B cell (primary cell): ENCODE measurements around the gene DGUOK. TPM values are rescaled to one million over a fixed set of nuclear protein-coding genes. Genes with fewer than 3 reads are reported as not detected.

Source experiments
- ATAC-seq: fragments of 200-7000 bp; cut with Tn5 transposase; one replicate; pipeline ENCODE4 v1.10.0; 2021; ENCODE audit warnings: low read depth, mild to moderate bottlenecking, moderate number of reproducible peaks, moderate library complexity
- CTCF ChIA-PET: fragments of 350-600 bp; sonication (Branson Sonifier 250); formaldehyde crosslinking; loops from one replicate; lab custom pipeline; 2021; ENCODE audit warnings: antibody characterized with exemption, inconsistent platforms; lab: Charles Lee
- POLR2A ChIA-PET: fragments of 350-600 bp; sonication (Branson Sonifier 250); formaldehyde crosslinking; loops from one replicate; lab custom pipeline; 2021; ENCODE audit warnings: antibody characterized with exemption; lab: Charles Lee
- DNase-seq: peaks from one replicate; pipeline ENCODE4 v3.0.0; 2013
- H2AFZ ChIP-seq: 2 replicates; pipeline ENCODE4 v1.6.1; 2012; ENCODE audit warnings: mild to moderate bottlenecking, low read depth, low read length; ENCODE audit not compliant: insufficient read depth, poor library complexity, severe bottlenecking
- H3K27ac ChIP-seq, 2 donors: 1 replicate in 1 of 2; 2 replicates in 1 of 2; pipeline ENCODE4 v1.5.1; 2012 to 2013; ENCODE audit warnings: low read length in 2 of 2, mild to moderate bottlenecking in 2 of 2, moderate library complexity in 1 of 2
- H3K27me3 ChIP-seq, 4 experiments: fragments of 200-600 bp in 1 of 4; sonication (generic) in 1 of 4; replicated peaks in 1 of 4; 1 replicate in 2 of 4; 2 replicates in 2 of 4; pipeline versions ENCODE4 v1.6.1 to v1.7.0; 2013 to 2016; ENCODE audit warnings: low read length in 3 of 4, mild to moderate bottlenecking in 2 of 4, mixed read lengths in 1 of 4, moderate library complexity in 1 of 4; ENCODE audit not compliant: insufficient read depth in 4 of 4, control insufficient read depth in 3 of 4; ENCODE audit errors: control extremely low read depth in 1 of 4
- H3K36me3 ChIP-seq, 2 experiments: replicated peaks in 1 of 2; 1 replicate in 1 of 2; 2 replicates in 1 of 2; pipeline versions ENCODE4 v1.6.1 to v1.7.1; 2013; ENCODE audit warnings: low read length in 1 of 2; ENCODE audit not compliant: insufficient read depth in 2 of 2, control insufficient read depth in 1 of 2; ENCODE audit errors: control extremely low read depth in 1 of 2, extremely low read depth in 1 of 2
- H3K4me1 ChIP-seq, 2 donors: fragments of 200-600 bp in 1 of 2; sonication (generic) in 1 of 2; 1 replicate in 1 of 2; 2 replicates in 1 of 2; pipeline versions ENCODE4 v1.5.1 to v1.6.1; 2013 to 2017; ENCODE audit warnings: low read length in 2 of 2; ENCODE audit not compliant: control insufficient read depth in 2 of 2, insufficient read depth in 2 of 2
- H3K4me2 ChIP-seq: replicated peaks from 2 replicates; pipeline ENCODE3; 2012; ENCODE audit warnings: mild to moderate bottlenecking, low read depth, low read length; ENCODE audit not compliant: poor library complexity, severe bottlenecking
- H3K4me3 ChIP-seq, 5 experiments: fragments of 200-600 bp in 1 of 5; sonication (generic) in 1 of 5; 1 replicate in 3 of 5; 2 replicates in 2 of 5; pipeline versions ENCODE4 v1.5.1 to v1.7.0; 2011 to 2016; ENCODE audit warnings: low read length in 4 of 5, mild to moderate bottlenecking in 4 of 5, low read depth in 2 of 5, control low read depth in 1 of 5, moderate library complexity in 1 of 5; ENCODE audit not compliant: insufficient read depth in 1 of 5; ENCODE audit errors: control extremely low read depth in 1 of 5, extremely low read depth in 1 of 5
- H3K79me2 ChIP-seq: fragments of 200-600 bp; sonication (generic); one replicate; pipeline ENCODE4 v1.6.0; 2016; ENCODE audit warnings: low read length; ENCODE audit not compliant: control insufficient read depth, insufficient read depth
- H3K9ac ChIP-seq: fragments of 200-600 bp; sonication (generic); 2 replicates; pipeline ENCODE4 v1.6.1; 2017; ENCODE audit warnings: mild to moderate bottlenecking, low read length, moderate library complexity
- H3K9me3 ChIP-seq, 3 donors: one replicate each; pipeline versions ENCODE4 v1.6.1 to v1.7.1; 2013; ENCODE audit warnings: low read length in 2 of 3; ENCODE audit not compliant: control insufficient read depth in 2 of 3, insufficient read depth in 1 of 3; ENCODE audit errors: control extremely low read depth in 1 of 3
- H4K20me1 ChIP-seq: 2 replicates; pipeline ENCODE4 v1.6.0; 2012; ENCODE audit warnings: mild to moderate bottlenecking, low read length; ENCODE audit not compliant: insufficient read depth, control insufficient read depth, poor library complexity, severe bottlenecking
- H3K27ac Mint-ChIP-seq: one replicate; pipeline ENCODE4 v1.8.0; 2021; ENCODE audit warnings: mixed read lengths
- H3K27me3 Mint-ChIP-seq: one replicate; pipeline ENCODE4 v1.8.0; 2021; ENCODE audit warnings: mixed read lengths
- H3K4me1 Mint-ChIP-seq: one replicate; pipeline ENCODE4 v1.8.0; 2021; ENCODE audit warnings: mixed read lengths
- H3K4me3 Mint-ChIP-seq: one replicate; pipeline ENCODE4 v1.8.0; 2021; ENCODE audit warnings: mixed read lengths
- H3K9me3 Mint-ChIP-seq: one replicate; pipeline ENCODE4 v1.8.0; 2022; ENCODE audit warnings: mixed read lengths; ENCODE audit not compliant: insufficient read depth
- CTCF ChIP-seq: fragments of 200-600 bp; IDR thresholded peaks from one replicate; pipeline ENCODE4 v1.8.0; 2022; ENCODE audit warnings: antibody characterized with exemption, mild to moderate bottlenecking
- EZH2 ChIP-seq: IDR thresholded peaks from 2 replicates; pipeline ENCODE4 v1.6.1; 2012; ENCODE audit warnings: borderline replicate concordance, low read depth, mild to moderate bottlenecking, moderate library complexity, low read length; ENCODE audit not compliant: insufficient read depth, poor library complexity, severe bottlenecking
- WGBS: methylation state at CpG from one replicate; pipeline ENCODE4 v1.1.5; 2013; ENCODE audit warnings: missing lambda C conversion rate; ENCODE audit not compliant: insufficient coverage; 5-methylcytosine and 5-hydroxymethylcytosine counted together
- intact Hi-C: fragments of 100-400 bp; cut with micrococcal nuclease; formaldehyde crosslinking; loops from one replicate; pipeline ENCODE4 v1.10.0; 2022
- polyA plus RNA-seq: library from polyadenylated mRNA; depleted of rRNA; stranded (reverse); fragments of >200 nt; gene quantifications from 2 replicates; pipeline ENCODE4 v1.2.3, GENCODE V29; 2012
- total RNA-seq, 2 donors: library from RNA; stranded (reverse); fragments of 120-200 nt in 1 of 2; gene quantifications; 1 replicate in 1 of 2; 2 replicates in 1 of 2; pipeline versions ENCODE4 v1.2.3 to v1.2.4, GENCODE V29; 2013 to 2022

Gene DGUOK
- total and polyA plus RNA-seq, 2 donors (not counting 1 experiment from before 2014, with no cell fraction given): 61.7 to 81.5 TPM

GRCh38 chr2:73976803-73977202 lies 50.1 kb downstream of the DGUOK start:
- Histone ChIP-seq H3K4me1 (peaks cover 42 to 47% of the 10 kb centered on the region in 2 donors), H3K4me3 (no peak overlapping the region), H3K9ac (no peak overlapping the region), H3K79me2 (no peaks in the 10 kb centered on the region), H3K36me3 (no peaks in the 10 kb centered on the region), H3K27me3 (peaks cover 0 to 9% (median 2%) of the 10 kb centered on the region in 4 experiments), H2AFZ (no peak overlapping the region), H3K9me3 (no peaks in the 10 kb centered on the region), H4K20me1 (no peaks in the 10 kb centered on the region), H3K27ac (no peak overlapping the region), H3K4me2 (no peak overlapping the region)
- Mint-ChIP-seq H3K4me3 (no peak overlapping the region), H3K27me3 (peaks cover 7% of the 10 kb centered on the region), H3K9me3 (no peaks in the 10 kb centered on the region), H3K4me1 (peaks cover 48% of the 10 kb centered on the region), H3K27ac (no peak overlapping the region)
- POLR2A ChIA-PET: no interaction called here
- no peak for TF ChIP-seq CTCF
- TF ChIP-seq EZH2: no peak
- no peak for DNase-seq
- no peak for ATAC-seq
- CTCF ChIA-PET: no interaction called here
- 100% methylated on average over 1 of the region's 1 CpG for WGBS
- intact Hi-C loops: no loop called here

- Mint-ChIP-seq H3K27ac (no peak overlapping the region), H3K27me3 (peaks cover 7% of the 10 kb centered on the region), H3K9me3 (no peaks in the 10 kb centered on the region), H3K4me1 (peaks cover 47% of the 10 kb centered on the region), H3K4me3 (no peak overlapping the region)
- ChIA-PET POLR2A (no interaction called here), CTCF (no interaction called here)
- TF ChIP-seq EZH2 (no peak), CTCF (no peak)
- 96% methylated on average over 2 of the region's 2 CpGs for WGBS
- H3K27ac ChIP-seq: no peak overlapping the region
- no peak overlapping the region for H3K4me3 ChIP-seq
- H3K36me3 ChIP-seq: no peaks in the 10 kb centered on the region
- H3K79me2 ChIP-seq: no peaks in the 10 kb centered on the region
- peaks cover 0 to 9% (median 2%) of the 10 kb centered on the region in 4 experiments for H3K27me3 ChIP-seq
- intact Hi-C loops: no loop called here
- ATAC-seq (no peak), DNase-seq (no peak)
- no peak overlapping the region for H3K9ac ChIP-seq
- H3K4me1 ChIP-seq: peaks cover 35 to 40% of the 10 kb centered on the region in 2 donors
- H3K9me3 ChIP-seq: no peaks in the 10 kb centered on the region
- H3K4me2 ChIP-seq: no peak overlapping the region
- H4K20me1 ChIP-seq: no peaks in the 10 kb centered on the region
- no peak overlapping the region for H2AFZ ChIP-seq
These were observed 50.8 kb downstream of the DGUOK start for GRCh38 chr2:73977466-73977865.
